Hepatic stellate cell (primary cell): ENCODE measurements around the gene EIF3K.

ENCODE experiments used
- DNase-seq: peaks from one replicate; pipeline ENCODE4 v3.0.0; 2011; ENCODE audit warnings: low spot score

Gene EIF3K

GRCh38 chr19:38684862-38685665 lies 66.1 kb downstream of the EIF3K start:
- DNase-seq = no peak

DNA sequence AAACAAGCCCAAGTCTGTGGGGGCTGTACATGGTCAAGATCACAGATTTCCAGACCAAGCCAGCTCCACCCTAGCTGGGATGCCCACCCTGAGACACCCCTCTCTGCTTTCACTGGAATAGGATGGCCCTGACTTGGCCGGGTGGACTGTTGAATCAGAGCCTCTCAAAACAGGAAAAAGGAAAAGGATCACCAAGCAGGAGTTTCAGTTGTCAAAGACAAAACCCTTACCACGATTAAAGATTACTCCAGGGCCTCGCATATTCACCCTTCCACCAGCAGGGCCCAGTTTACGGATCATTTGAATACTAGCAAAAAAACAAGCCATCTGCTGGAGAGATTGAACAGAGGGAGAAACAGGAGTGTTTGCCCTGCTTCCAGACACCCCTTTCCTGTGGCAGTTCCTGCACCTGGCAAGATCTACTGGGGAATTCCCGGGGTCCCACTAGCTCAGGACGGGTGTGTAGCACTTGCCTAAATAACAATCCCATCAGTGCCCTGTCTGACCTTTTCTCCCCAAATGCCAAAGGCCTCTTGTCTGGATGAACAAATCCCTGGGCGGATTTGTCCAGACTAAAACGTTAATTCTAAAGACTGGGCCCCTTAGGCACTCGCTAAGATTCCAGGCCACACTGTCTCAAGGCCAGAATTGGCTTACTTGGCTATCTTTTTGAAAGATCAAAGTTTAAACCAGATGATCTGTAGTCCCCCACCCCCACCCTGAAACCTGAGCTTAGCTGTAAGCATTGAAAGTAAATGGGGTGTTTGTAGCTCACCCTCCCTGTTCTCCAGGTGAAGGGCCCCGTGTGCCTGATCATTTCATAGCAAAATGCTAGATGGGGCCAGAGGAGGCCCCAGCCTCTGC lies 66.9 kb downstream of the EIF3K start:
- no peak for DNase-seq

- DNase-seq = no peak
These were observed 67.5 kb downstream of the EIF3K start for GRCh38 chr19:38686530-38686888.
